Activated CD8-positive, alpha-beta memory T cell treated with anti-CD3 and anti-CD28 coated beads for 4 hours (primary cell): Measurements from ENCODE around the gene COP1.
"Not testable (repeated sequence)": the region's sequence is repeated elsewhere in the genome, so short reads cannot be mapped to it uniquely, and the experiment has no call there.

Source experiments
- DNase-seq, 2 donors: peaks; one replicate each; pipeline ENCODE4 v3.0.0-alpha.2; 2020; ENCODE audit warnings: low read depth in 2 of 2

The COP1 gene

DNA sequence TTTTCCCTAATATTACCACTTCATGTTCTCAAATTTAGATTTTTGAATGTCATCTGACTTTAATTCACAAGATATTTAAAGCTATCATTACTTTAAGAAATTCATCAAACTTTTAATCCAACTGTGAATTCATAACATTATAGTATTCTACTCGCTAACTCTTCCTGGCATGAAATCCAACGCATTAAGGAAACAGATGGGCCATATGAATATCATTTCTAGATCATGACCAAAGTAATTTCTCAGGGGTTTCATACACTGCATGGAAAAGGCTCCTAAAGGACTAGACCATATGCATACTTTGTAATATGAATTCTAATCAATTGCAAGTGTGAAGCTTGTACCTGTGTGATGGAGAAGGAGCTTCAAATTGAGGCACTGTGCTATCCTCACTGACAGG is 72.4 kb downstream of the COP1 start:
- DNase-seq: no peak

DNA sequence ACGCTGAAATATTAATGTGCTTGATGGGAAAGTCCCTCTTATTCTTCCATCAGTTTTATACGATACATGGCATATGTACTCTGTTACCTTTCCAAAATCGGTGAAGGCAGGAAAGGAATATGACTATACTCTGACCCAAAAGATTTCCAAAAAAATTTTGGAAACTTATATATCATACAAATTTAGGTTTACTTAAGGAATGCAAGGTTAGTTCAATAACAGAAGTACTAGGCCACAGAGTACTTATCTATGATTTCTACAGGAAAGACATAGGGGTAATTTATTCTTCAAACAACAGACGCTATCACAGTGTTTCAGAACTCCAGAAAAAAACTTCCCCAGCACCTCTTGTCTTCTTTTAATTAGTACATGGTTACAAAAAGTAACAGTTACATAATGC is 84.8 kb downstream of the COP1 start:
- no peak for DNase-seq

DNA sequence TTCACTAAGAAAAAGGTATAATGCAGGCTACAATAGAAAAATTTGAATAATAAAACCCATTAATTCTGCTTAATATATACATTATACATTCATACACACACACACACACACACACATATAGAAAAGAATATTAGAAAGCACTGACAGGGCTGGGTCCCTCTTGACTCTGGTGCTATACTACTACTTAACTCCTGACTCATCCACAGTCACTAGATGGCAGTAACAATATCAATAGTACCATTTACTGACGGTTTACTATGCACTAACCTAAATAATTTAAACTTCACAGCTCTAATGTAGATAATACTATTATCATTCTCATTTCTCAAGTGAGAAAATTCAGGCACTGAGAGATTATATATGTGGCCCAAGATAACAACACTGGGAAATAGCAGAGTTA is 87.5 kb downstream of the COP1 start:
- DNase-seq: no peak

DNA sequence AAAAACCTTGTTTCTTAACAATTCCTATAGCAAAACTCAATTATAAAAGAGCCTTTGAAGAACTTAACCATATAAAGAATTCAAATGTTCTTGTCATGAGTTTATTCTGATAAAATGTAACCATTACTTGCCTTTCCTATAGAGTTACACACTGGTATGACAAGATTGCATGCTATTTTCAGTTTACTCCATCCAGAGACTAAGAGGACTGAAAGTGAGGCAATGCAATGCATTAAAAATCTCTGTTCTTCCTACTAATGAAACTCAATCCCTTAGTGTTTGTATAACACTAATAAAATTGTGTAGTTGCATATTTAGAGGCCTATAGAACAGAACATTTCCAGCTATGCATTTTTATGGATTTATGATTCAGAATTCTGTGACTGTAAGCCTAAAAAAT is 88.1 kb downstream of the COP1 start:
- no peak for DNase-seq

DNA sequence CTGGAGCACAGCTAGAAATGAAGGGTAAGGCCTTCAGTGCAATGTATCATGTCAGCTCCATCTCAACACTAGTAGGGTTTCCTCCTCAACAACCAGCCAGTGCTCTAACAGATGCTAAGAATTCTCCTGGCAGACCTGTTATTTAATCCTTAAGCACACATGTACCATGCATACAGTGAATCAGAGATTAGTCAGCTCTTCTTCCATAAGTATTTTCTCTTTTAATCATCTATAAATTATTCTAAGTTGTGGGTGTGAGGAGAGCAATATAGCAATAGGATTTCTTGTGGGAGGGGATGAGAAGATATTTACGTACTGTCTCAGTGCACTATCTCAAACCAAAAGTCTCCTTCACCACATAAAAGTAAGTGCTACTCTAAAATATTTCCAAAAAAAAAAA is 95.3 kb downstream of the COP1 start:
- DNase-seq: no peak

DNA sequence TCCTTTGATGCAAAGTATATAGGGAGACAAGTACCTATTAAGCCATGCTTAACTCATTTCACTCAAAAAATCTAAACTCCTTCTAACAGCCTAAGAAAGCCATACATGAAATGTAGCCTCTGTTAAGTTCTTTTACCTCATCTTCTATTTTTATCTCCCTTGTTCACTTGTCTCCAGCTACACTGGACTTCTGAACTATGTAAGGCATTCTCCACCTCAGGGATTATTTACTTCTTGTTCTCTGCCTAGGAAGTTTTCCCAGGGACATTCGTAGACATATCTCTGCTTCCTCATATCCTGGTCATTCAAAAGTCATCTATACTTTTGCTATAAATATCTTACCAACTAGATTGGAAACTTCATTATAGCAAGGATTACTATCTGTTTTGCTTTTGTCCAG is 96.9 kb downstream of the COP1 start:
- no peak for DNase-seq

DNA sequence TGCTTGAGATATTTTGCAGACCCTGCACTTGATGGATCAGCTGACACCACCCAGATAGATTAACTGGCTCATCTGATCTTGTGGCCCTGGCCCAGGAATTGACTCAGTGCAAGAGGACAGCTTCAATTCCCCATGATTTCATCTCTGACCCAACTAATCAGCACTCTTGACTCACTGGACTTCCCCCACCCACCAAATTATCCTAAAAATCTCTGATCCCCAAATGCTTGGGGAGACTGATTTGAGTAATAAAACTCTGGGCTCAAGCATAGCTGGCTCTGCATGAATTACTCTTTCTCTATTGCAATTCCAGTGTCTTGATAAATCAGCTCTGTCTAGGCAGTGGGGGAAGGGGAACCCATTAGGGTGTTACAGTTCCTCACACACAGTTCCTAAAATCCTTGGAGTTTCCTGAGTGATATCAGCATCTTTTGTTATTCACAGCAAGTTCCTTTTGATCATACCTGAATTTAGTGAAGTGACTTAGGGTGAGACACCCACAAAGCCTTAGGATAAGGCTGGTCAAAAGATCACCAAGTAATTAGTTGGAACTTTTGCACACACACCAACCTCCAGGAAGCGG is 104.2 kb downstream of the COP1 start:
- no peak for DNase-seq

DNA sequence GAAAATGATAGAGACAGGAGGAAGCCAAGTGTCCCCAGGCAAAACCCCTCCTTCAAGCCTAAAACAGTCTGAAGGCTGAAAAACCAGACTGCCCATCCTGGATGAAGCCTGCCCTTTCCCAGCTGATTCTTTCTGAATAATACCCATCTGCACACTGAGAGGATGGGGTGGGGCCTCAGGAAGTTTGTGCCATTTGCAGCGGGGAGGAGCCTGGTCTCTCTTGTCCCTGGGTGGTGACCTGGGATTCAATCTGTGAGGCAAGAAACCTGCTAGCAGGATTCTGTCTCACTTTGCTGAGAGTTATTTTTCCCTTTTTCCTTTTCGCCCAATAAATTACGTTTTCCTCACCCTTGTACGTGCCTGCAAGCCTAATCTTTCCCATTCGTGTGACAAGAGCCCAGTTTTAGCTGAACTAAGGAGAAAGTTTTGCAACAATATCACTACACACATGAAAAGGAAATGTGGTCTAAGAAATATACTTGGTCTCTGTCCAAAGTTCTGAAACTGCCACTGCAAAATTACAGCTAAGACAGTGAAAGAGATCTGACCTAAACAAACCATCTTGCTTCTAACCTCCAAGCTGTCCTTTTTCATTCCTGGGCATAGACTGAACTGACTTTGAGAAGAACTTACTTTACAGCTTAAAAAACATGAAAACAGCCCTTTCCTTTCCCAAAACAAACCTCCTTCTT is 105.0 kb downstream of the COP1 start:
- no peak for DNase-seq

DNA sequence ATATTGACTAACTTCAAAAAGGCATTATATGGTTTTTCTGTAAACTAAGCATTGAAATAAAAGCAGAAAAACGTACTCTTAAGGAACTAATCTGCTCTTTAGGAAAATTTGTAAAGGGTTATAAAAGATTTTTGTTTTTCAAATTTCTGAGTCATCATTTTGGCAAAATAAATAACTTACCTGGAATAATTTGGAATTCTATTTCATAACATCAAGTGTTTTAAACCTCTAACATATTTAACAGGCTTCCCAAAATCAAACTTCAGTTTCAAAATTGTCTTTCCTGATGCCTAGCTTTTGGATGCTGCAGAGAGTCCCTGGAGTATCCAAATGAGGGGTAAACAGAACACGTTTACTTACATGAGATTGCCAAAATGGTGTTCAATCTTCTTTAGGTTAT is 108.5 kb downstream of the COP1 start:
- DNase-seq: no peak

DNA sequence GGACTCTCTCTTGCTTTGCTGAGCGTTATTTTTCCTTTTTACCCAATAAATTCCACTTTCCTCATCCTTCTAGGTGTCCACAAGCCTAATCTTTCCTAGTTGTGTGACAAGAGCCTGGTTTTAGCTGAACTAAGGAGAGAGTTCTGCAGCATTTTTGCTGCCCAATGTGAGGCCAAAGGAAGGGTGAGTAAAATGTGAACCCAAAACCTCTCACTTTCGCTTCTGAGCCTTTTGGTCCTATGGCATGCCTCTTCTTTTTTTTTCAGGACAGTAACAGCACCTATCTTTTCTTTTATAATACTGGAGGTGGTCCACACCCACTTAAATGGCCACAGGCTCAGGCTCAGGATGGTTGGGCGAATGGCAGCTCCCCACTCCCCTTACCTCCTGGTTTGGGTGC is 111.1 kb downstream of the COP1 start:
- no peak for DNase-seq

DNA sequence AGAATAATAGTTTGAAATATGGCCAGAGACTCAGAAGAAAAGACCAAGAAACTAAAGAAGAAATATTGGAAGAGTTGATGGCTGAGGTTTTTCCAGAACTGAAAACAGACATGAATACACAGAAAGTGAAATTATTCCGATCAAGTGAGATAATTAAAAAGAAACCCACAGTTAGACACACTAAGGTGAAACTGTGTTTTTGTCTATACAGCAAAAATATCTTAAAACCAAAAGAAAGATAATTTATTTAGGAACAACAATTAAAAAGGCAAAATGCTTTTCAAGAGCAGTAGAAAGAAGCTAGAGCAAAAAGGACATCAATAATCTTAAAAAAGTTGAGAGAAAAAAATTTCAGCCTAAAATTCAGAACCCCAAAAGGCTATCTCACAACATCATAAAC is 116.3 kb downstream of the COP1 start:
- DNase-seq: no peak

DNA sequence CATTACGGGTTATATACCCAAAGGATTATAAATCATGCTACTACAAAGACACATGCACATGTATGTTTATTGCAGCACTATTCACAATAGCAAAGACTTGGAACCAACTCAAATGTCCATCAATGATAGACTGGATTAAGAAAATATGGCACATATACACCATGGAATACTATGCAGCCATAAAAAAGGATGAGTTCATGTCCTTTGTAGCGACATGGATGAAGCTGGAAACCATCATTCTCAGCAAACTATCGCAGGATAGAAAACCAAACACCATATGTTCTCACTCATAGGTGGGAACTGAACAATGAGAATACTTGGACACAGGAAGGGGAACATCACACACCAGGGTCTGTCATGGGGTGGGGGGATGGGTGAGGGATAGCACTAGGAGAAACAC is 119.3 kb downstream of the COP1 start:
- not testable (repeated sequence) for DNase-seq

DNA sequence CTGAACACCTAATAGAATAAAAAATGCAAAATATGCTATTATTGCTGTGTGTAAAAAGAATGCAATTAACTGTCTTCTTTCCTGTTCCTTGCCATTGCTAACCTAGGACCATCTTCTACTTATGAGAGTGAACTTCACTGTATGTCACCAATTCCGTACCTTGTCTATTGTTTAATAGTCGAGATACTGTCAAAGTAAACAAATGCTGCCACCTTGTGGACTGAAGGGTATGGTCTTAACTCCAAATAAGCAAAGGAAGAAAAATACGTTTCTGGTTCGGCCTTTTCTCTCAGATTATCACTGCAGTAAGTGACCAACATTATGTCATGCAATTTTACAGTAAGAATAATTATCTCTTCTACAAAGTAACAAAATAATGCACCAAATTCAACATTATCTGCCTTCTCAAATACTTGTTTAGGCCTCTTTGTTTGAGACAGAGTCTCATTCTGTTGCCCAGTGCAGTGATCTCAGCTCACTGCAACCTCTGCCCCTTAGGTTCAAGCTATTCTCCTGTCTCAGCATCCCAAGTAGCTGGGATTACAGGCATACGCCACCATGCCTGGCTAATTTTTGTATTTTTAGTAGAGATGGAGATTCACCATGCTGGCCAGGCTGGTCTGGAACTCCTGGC is 133.4 kb downstream of the COP1 start:
- no peak for DNase-seq

DNA sequence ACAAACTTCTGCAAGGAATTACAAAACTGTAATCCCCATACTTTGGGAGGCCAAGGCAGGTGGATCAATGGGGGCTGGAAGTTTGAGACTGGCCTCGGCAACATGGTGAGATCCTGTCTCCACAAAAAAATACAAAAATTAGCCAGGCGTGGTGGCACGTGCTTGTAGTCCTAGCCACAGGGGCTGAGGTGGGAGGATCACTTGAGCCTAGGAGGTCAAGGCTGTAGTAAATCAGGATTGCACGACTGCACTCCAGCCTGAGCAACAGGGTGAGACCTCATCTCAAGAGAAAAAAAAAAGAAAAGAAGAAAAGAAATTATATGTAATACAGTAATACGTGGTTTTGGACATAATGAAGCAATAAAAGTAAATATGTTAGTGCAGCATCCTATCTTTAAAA is 138.2 kb downstream of the COP1 start:
- no peak for DNase-seq

DNA sequence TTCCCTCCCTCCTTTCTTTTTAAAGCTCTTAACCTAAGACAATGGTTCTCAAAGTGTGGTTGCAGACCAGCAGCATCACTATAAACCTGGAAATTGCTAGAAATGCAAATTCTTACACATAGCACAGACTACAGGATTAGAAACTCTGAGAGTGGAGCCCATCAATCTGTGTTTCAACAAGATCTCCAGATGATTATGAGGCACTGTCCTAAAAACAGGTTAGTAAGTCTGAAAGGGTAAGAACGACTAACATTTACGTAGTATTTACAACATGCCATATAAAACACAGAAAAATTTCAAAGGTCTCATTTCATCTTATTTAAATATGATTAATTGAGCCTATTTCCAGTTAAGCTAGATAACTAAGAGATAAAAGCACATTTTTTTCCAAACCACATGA is 138.8 kb downstream of the COP1 start:
- DNase-seq: no peak

DNA sequence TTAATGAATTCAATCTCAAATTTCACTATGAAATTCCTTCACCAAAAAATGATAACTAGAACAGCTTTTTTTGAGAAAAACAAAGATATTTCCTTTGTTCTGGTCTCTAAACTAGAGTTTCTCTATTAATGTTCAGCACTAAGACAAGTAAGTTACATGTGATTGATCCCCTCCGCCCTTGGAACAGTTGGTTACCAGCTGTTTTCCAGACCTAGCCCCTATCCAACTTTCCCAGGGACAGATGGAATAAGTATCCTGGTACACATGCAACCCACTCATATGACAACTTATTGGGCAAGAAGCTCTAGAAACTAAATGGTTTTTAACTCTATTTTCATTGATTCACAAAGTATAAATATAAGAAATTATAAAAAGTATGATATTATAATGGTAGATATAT is 140.4 kb downstream of the COP1 start:
- no peak for DNase-seq

DNA sequence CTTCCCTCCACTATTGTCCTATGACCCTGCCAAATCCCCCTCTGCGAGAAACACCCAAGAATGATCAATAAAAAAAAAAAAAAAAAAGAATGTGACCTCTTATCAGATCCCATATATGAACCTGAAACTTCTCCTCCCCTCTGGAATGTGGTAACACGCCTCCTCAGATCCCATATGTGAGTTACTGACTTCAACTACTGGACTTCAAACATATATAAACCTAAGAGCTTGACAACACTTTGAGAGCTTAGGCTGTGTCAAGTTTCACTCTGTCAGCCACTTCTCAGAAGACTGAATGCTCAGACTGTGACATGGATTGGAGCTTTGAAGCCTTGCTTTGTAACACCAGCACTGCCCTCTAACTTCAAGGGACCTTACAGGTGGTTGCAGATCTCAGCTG is 148.4 kb downstream of the COP1 start:
- DNase-seq: no peak

DNA sequence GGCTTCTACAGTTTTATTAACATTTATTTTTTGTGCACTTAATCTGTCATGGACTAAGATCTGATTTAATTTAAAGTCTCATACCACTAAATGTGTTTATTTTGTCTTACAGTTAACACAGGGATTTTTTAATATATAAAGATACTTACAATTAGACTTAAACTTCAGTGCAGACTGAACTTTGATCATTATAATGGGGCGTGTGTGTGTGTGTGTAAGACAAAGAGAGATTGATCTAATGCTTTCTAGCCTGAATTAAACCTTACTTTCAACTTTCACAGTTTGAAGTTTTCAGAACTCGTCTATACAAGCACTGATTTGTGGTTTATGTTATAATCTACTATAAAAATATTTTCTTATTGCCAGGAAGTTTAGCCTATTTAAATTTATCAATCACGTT is 150.8 kb downstream of the COP1 start:
- no peak for DNase-seq

DNA sequence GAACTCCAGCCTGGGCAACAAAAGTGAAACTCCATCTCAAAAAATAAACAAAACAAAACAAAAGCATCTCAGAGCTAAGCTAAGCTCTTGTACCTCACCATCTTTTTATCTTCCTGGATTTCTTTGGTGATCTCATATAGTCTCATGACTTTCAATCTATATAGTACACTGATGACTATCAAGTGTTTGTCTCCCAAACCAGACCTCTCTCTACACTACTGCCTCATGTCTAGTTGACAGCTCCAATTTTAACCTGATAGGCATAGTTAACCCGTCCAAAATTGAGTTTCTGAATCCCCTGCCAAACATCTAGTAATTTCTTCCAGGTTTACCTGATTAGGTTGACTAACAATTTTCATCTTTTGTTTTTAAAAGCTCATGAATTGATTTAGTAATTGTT is 151.7 kb downstream of the COP1 start:
- DNase-seq: no peak

DNA sequence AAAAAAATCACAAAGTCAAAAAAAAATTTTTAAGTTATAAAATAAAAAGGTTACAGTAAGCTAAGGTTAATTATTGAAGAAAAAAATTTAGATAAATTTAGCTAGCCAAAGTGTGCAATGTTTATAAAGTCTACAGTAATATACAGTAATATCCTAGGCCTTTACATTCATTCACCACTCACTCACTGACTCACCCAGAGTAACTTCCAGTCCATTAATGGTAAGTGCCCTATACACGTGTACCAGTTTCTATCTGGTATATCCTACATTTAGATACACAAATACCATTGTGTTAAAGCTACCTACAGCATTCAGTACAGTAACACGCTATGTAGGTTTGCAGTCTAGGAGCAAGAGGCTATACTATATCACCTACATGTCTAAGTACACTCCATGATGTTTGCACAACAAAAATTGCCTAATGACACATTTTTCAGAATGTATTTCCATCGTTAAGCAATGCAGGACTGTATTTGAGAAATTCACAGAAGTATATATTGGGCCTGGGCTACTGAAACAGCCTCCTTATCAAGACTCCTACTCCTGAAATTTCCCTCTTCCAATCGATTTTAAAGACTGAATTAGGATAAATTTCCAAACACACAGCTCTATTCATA is 155.1 kb downstream of the COP1 start:
- no peak for DNase-seq

DNA sequence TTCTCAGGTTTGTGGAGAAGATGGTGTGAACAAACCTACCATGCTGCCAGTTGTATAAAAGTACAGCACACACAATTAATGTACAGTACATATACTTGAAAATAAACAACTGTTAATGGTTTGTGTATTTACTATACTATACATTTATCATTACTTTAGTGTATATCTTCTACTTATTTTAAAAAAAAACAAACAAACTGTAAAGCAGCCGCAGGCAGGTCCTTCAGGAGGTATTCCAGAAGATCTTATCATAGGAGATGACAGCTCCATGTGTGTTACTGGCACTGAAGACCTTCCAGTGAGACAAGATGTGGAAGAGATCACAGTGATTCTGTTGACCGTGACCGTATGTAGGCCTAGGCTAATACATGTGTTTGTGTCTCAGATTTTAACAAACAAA is 155.7 kb downstream of the COP1 start:
- no peak for DNase-seq

DNA sequence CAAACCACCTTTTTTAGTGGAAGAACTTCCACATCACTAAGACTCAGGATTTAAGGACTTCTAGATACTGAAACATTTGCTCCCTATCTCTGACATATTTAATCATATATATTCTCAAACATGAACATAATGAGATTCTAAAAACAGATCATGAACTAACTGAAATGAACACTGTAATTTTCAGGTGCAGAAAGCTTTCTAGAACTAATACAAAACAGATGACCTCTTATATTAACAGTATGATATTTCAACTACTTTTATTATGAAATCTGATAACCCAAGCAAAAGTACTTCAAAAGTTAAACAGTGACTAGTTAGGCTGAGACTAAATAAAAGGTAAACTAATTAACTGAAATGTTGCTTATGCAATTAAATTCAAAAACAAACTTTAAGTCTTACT is 157.5 kb downstream of the COP1 start:
- no peak for DNase-seq

DNA sequence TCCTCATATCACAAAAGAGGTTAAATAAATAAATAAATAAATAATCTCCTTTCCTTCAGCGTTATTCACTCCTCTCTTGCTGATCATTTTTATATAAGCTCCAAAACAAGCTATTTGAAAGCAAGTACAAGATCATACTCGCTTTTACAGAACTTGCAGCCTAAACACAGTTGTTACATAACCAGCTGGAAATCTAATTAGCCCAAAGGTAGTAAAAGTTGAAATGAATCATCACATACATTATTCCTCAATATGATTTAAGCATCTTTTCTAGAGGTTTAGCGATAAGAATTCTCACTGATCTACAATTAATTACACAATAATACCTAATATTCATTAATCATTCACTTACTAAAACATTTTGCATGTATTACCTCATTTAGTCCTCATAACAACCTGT is 160.2 kb downstream of the COP1 start:
- DNase-seq: no peak
